Spleen (tissue), 11 donors: ENCODE data around the gene TEX101. TPM values are rescaled to one million over a fixed set of nuclear protein-coding genes. Genes with fewer than 3 reads are reported as not detected.
"Not testable (repeated sequence)": the region's sequence is repeated elsewhere in the genome, so short reads cannot be mapped to it uniquely, and the experiment has no call there.

ENCODE experiments used
- DNase-seq: peaks from one replicate; pipeline ENCODE4 v3.0.0-alpha.2; 2020
- H3K27ac ChIP-seq, 8 donors: fragments of 200-600 bp; sonication (generic) in 7 of 8; 1 replicate in 4 of 8; 2 replicates in 4 of 8; pipeline versions ENCODE4 v1.5.0 to v1.8.0; 2016 to 2021; ENCODE audit warnings: inconsistent platforms in 4 of 8, mild to moderate bottlenecking in 4 of 8, moderate library complexity in 1 of 8
- H3K27me3 ChIP-seq, 7 donors: fragments of 200-600 bp; sonication (generic) in 6 of 7; replicated peaks in 1 of 7; 1 replicate in 4 of 7; 2 replicates in 3 of 7; pipeline versions ENCODE4 v1.5.0 to v1.8.0; 2016 to 2021; ENCODE audit warnings: inconsistent platforms in 3 of 7, mild to moderate bottlenecking in 1 of 7
- H3K36me3 ChIP-seq, 6 donors: fragments of 200-600 bp; sonication (generic) in 5 of 6; 1 replicate in 4 of 6; 2 replicates in 2 of 6; pipeline versions ENCODE4 v1.5.0 to v1.8.0; 2016 to 2021; ENCODE audit warnings: inconsistent platforms in 2 of 6
- H3K4me1 ChIP-seq, 6 donors: fragments of 200-600 bp; sonication (generic) in 5 of 6; 1 replicate in 3 of 6; 2 replicates in 3 of 6; pipeline versions ENCODE4 v1.5.0 to v1.8.0; 2016 to 2021; ENCODE audit warnings: inconsistent platforms in 3 of 6
- H3K4me3 ChIP-seq, 8 donors: fragments of 200-600 bp; sonication (generic) in 7 of 8; 1 replicate in 4 of 8; 2 replicates in 4 of 8; pipeline versions ENCODE4 v1.5.0 to v1.8.0; 2016 to 2021; ENCODE audit warnings: inconsistent platforms in 4 of 8, mild to moderate bottlenecking in 4 of 8, moderate library complexity in 2 of 8
- H3K9me3 ChIP-seq, 8 donors: fragments of 200-600 bp; sonication (generic) in 7 of 8; 1 replicate in 4 of 8; 2 replicates in 4 of 8; pipeline versions ENCODE4 v1.5.0 to v1.8.0; 2016 to 2021; ENCODE audit warnings: inconsistent platforms in 4 of 8
- POLR2A ChIP-seq, 3 donors: fragments of 450-650 bp; IDR thresholded peaks; one replicate each; pipeline ENCODE4 v1.5.1; 2017; ENCODE audit warnings: antibody characterized with exemption in 3 of 3, mild to moderate bottlenecking in 1 of 3
- POLR2AphosphoS5 ChIP-seq, 3 donors: sonication (generic); formaldehyde crosslinking; IDR thresholded peaks; one replicate each; pipeline ENCODE4 v1.5.1; 2017; ENCODE audit warnings: antibody characterized with exemption in 3 of 3
- WGBS, 5 donors: extraction: QIAGEN DNeasy Blood & Tissue Kit in 3 of 5; methylation state at CpG; one replicate each; pipeline versions ENCODE4 v1.1.5 to v1.1.7; 2013 to 2018; 5-methylcytosine and 5-hydroxymethylcytosine counted together
- intact Hi-C: fragments of 100-400 bp; cut with DNase I; formaldehyde crosslinking; loops from one replicate; pipeline ENCODE4 v1.15.0; 2023; ENCODE audit warnings: low total_unique reads
- polyA plus RNA-seq, 3 donors: library from polyadenylated mRNA; stranded (reverse); fragments of 200-250 nt; gene quantifications; one replicate each; pipeline ENCODE4 v1.2.1, GENCODE V29; 2013
- total RNA-seq, 7 donors: library from RNA; depleted of rRNA in 3 of 7; stranded (reverse); fragments of >200 nt in 3 of 7; fragmentation: NEBNext Ultra II Directional in 4 of 7; extraction: Animal tissue kit (Norgen Biotek cat#: 25700) in 4 of 7; gene quantifications; one replicate each; pipeline versions ENCODE4 v1.1.0 to v1.2.1, GENCODE V29; 2016 to 2021
- TF ChIP-seq, protein P1 (sequence below), 11 experiments: fragments of 200-600 bp in 7 of 11; fragments of 450-650 bp in 4 of 11; sonication (generic) in 4 of 11; IDR thresholded peaks in 8 of 11; conservative IDR thresholded peaks in 3 of 11; 1 replicate in 7 of 11; 2 replicates in 4 of 11; pipeline versions ENCODE4 v1.4.0 to v1.8.0; 2016 to 2021; ENCODE audit warnings: antibody characterized with exemption in 11 of 11, inconsistent platforms in 4 of 11, mild to moderate bottlenecking in 1 of 11
- donor health status: healthy with polysubstance abuse.
- donor health status: DM: no; HTN: no; CAD: no; lungs with moderate emphysema.
- donor health status: DM: no; HTN: no; CAD: no.
- donor health status: Bipolar disorder and iron deficiency.
- donor health status: healthy.
- donor health status: DM: no; HTN: no; CAD: no.
- donor health status: DM: yes; HTN: yes; CAD: no.

TEX101 gene
- total and polyA plus RNA-seq, 10 donors = not detected

DNA sequence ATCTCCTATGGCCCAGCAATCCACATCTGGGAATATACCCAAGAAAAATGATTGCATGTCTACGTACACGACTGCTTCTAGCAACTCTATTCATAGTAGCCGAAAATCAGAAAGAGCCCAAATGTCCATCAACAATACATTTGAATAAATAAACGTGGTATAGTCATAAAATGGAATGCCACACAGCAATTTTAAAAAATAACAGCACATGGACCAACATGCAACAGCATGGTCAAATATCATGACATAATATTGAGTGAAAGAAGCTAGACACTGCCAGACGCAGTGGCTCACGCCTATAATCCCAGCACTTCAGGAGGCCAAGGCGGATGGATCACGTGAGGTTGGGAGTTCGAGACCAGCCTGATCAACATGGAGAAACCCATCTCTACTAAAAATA is 16.3 kb downstream of the TEX101 start:
- intact Hi-C loops = no loop called here
- WGBS, 5 donors = 83 to 95% (median 91%) methylated on average over 9 of the region's 9 CpGs
- DNase-seq = no peak

GRCh38 chr19:43433358-43433673 is 18.6 kb downstream of the TEX101 start:
- intact Hi-C loops = no loop called here
- Histone ChIP-seq H3K27ac (no peak overlapping the region), H3K4me1 (peaks cover 2 to 17% (median 14%) of the 10 kb centered on the region in 6 donors), H3K9me3 (no peaks in the 10 kb centered on the region), H3K4me3 (no peak overlapping the region), H3K36me3 (no peaks in the 10 kb centered on the region), H3K27me3 (no peaks in the 10 kb centered on the region)
- 94 to 97% (median 95%) methylated on average over 2 of the region's 2 CpGs for WGBS, 5 donors
- no peak for DNase-seq
- no peak for TF ChIP-seq POLR2AphosphoS5 (IDR thresholded peaks at IDR 0.05)
- no peak for TF ChIP-seq POLR2A (IDR thresholded peaks at IDR 0.05)
- TF ChIP-seq, protein P1, sequence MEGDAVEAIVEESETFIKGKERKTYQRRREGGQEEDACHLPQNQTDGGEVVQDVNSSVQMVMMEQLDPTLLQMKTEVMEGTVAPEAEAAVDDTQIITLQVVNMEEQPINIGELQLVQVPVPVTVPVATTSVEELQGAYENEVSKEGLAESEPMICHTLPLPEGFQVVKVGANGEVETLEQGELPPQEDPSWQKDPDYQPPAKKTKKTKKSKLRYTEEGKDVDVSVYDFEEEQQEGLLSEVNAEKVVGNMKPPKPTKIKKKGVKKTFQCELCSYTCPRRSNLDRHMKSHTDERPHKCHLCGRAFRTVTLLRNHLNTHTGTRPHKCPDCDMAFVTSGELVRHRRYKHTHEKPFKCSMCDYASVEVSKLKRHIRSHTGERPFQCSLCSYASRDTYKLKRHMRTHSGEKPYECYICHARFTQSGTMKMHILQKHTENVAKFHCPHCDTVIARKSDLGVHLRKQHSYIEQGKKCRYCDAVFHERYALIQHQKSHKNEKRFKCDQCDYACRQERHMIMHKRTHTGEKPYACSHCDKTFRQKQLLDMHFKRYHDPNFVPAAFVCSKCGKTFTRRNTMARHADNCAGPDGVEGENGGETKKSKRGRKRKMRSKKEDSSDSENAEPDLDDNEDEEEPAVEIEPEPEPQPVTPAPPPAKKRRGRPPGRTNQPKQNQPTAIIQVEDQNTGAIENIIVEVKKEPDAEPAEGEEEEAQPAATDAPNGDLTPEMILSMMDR (IDR thresholded peaks at IDR 0.05 in 8 of 11, conservative IDR thresholded peaks at IDR 0.05 in 3 of 11) = no peak

More for the DNA sequence above, 16.3 kb downstream of the TEX101 start:
- Histone ChIP-seq H3K9me3 (no peaks in the 10 kb centered on the region), H3K27me3 (no peaks in the 10 kb centered on the region), H3K27ac (no peak overlapping the region), H3K4me1 (peaks cover 0 to 10% (median 6%) of the 10 kb centered on the region in 6 donors), H3K36me3 (no peaks in the 10 kb centered on the region), H3K4me3 (no peak overlapping the region)
- TF ChIP-seq POLR2AphosphoS5 (IDR thresholded peaks at IDR 0.05) = no peak
- TF ChIP-seq, protein P1 (IDR thresholded peaks at IDR 0.05 in 8 of 11, conservative IDR thresholded peaks at IDR 0.05 in 3 of 11) = no peak
- no peak for TF ChIP-seq POLR2A (IDR thresholded peaks at IDR 0.05)

GRCh38 chr19:43433689-43434088 is 19.0 kb downstream of the TEX101 start:
- 82 to 96% (median 93%) methylated on average over 6 of the region's 6 CpGs for WGBS, 5 donors
- H3K27ac ChIP-seq = no peak overlapping the region
- no peak overlapping the region for H3K4me3 ChIP-seq
- no peaks in the 10 kb centered on the region for H3K36me3 ChIP-seq
- H3K27me3 ChIP-seq = no peaks in the 10 kb centered on the region
- TF ChIP-seq POLR2A (IDR thresholded peaks at IDR 0.05) (no peak), POLR2AphosphoS5 (IDR thresholded peaks at IDR 0.05) (no peak)
- TF ChIP-seq, protein P1 (IDR thresholded peaks at IDR 0.05 in 8 of 11, conservative IDR thresholded peaks at IDR 0.05 in 3 of 11) = no peak
- no peak for DNase-seq
- intact Hi-C loops = no loop called here
- H3K9me3 ChIP-seq = no peaks in the 10 kb centered on the region
- peaks cover 5 to 21% (median 18%) of the 10 kb centered on the region in 6 donors for H3K4me1 ChIP-seq

- 84 to 88% (median 86%) methylated on average over 3 of the region's 3 CpGs for WGBS, 5 donors
- no peak overlapping the region for H3K4me3 ChIP-seq
- H3K4me1 ChIP-seq = peaks cover 9 to 31% (median 25%) of the 10 kb centered on the region in 6 donors
- intact Hi-C loops = no loop called here
- DNase-seq = no peak
- H3K9me3 ChIP-seq = no peaks in the 10 kb centered on the region
- no peak overlapping the region for H3K27ac ChIP-seq
- TF ChIP-seq POLR2AphosphoS5 (IDR thresholded peaks at IDR 0.05) = no peak
- TF ChIP-seq POLR2A (IDR thresholded peaks at IDR 0.05) = no peak
- TF ChIP-seq, protein P1 (IDR thresholded peaks at IDR 0.05 in 8 of 11, conservative IDR thresholded peaks at IDR 0.05 in 3 of 11) = no peak
- H3K36me3 ChIP-seq = no peaks in the 10 kb centered on the region
- no peaks in the 10 kb centered on the region for H3K27me3 ChIP-seq
Observed at GRCh38 chr19:43435775-43436174, 21.1 kb downstream of the TEX101 start.

- WGBS, 5 donors = 87 to 97% (median 92%) methylated on average over 11 of the region's 11 CpGs
- H3K36me3 ChIP-seq, DNase-seq, H3K9me3 ChIP-seq, H3K4me3 ChIP-seq, H3K27me3 ChIP-seq, intact Hi-C loops: not testable (repeated sequence)
- Histone ChIP-seq H3K4me1 (peaks cover 9 to 31% (median 25%) of the 10 kb centered on the region in 6 donors), H3K27ac (peak overlapping the region in 2 of 8 donors; percentile 65 to 68)
Observed at GRCh38 chr19:43437284-43437683, 22.6 kb downstream of the TEX101 start.
